AG09319 (cell line): ENCODE measurements around the gene HCN3.
"Not testable (repeated sequence)": the region's sequence is repeated elsewhere in the genome, so short reads cannot be mapped to it uniquely, and the experiment has no call there.

Source experiments
- DNase-seq: peaks from one replicate; pipeline ENCODE4 v3.0.0-alpha.2; 2010; ENCODE audit warnings: low read depth; ENCODE audit errors: extremely low read depth
- CTCF ChIP-seq: IDR thresholded peaks from 2 replicates; pipeline ENCODE4 v1.5.1; 2011; ENCODE audit warnings: low read depth, mild to moderate bottlenecking, inconsistent platforms, low read length, moderate library complexity

Gene HCN3

GRCh38 chr1:155282488-155283091 lies 5.3 kb downstream of the HCN3 start:
- TF ChIP-seq CTCF: no peak
- DNase-seq: no peak

GRCh38 chr1:155284476-155284875 lies 7.2 kb downstream of the HCN3 start:
- no peak for TF ChIP-seq CTCF

GRCh38 chr1:155285063-155285462 lies 7.8 kb downstream of the HCN3 start:
- no peak for DNase-seq
- no peak for TF ChIP-seq CTCF

More at GRCh38 chr1:155284476-155284875, 7.2 kb downstream of the HCN3 start:
- DNase-seq: no peak

GRCh38 chr1:155285631-155286044 lies 8.4 kb downstream of the HCN3 start:
- no peak for DNase-seq
- TF ChIP-seq CTCF: no peak

GRCh38 chr1:155286544-155286943 lies 9.3 kb downstream of the HCN3 start:
- no peak for TF ChIP-seq CTCF
- no peak for DNase-seq

- no peak for TF ChIP-seq CTCF
- no peak for DNase-seq
These were observed 10.8 kb downstream of the HCN3 start for GRCh38 chr1:155287987-155288543.

- DNase-seq: not testable (repeated sequence)
These were observed 13.7 kb downstream of the HCN3 start for GRCh38 chr1:155291006-155291405.
